ENCODE measurements around the gene TTYH3. TPM values are rescaled to one million over a fixed set of nuclear protein-coding genes. Genes with fewer than 3 reads are reported as not detected.

Gene TTYH3
- total RNA-seq, 2 donors from 2014 or later = 145 to 152 TPM

DNA sequence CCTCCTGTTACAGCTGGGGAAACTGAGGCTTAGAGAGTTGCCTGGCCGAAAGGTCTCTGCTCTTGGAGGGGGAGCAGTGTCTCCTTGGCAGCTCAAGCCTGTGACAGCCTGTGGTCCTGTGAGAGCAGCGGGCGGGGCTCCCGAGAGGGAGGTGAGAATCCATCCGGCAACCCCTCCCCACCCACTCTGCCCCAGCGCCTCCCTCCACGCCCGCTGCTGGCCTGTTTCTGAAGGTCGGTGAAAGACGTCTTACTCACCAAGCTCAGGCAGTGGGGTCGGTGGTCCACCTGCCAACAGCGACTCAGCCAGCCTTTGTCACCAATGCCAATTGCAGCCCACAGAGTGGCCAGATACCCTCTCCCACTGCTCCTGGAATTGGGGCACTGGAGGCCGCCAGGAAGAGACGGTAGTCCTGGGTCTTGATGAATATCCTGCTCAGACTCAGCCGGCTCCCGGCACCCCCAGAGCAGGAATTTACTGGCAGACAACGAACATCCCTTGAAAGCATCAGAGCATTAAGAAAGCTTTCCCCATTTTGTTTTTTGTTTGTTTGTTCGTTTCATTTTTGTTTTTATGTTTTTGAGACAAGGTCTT, 7.4 kb upstream of the TTYH3 start:
- TF ChIP-seq, protein P1, sequence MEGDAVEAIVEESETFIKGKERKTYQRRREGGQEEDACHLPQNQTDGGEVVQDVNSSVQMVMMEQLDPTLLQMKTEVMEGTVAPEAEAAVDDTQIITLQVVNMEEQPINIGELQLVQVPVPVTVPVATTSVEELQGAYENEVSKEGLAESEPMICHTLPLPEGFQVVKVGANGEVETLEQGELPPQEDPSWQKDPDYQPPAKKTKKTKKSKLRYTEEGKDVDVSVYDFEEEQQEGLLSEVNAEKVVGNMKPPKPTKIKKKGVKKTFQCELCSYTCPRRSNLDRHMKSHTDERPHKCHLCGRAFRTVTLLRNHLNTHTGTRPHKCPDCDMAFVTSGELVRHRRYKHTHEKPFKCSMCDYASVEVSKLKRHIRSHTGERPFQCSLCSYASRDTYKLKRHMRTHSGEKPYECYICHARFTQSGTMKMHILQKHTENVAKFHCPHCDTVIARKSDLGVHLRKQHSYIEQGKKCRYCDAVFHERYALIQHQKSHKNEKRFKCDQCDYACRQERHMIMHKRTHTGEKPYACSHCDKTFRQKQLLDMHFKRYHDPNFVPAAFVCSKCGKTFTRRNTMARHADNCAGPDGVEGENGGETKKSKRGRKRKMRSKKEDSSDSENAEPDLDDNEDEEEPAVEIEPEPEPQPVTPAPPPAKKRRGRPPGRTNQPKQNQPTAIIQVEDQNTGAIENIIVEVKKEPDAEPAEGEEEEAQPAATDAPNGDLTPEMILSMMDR (conservative IDR thresholded peaks at IDR 0.05) = no peak
- no peaks in the 10 kb centered on the region for H3K27me3 ChIP-seq (ENCODE audit: control insufficient read depth, insufficient read depth, low read length, poor library complexity, severe bottlenecking)
- no peak overlapping the region for H3K4me3 Mint-ChIP-seq

DNA sequence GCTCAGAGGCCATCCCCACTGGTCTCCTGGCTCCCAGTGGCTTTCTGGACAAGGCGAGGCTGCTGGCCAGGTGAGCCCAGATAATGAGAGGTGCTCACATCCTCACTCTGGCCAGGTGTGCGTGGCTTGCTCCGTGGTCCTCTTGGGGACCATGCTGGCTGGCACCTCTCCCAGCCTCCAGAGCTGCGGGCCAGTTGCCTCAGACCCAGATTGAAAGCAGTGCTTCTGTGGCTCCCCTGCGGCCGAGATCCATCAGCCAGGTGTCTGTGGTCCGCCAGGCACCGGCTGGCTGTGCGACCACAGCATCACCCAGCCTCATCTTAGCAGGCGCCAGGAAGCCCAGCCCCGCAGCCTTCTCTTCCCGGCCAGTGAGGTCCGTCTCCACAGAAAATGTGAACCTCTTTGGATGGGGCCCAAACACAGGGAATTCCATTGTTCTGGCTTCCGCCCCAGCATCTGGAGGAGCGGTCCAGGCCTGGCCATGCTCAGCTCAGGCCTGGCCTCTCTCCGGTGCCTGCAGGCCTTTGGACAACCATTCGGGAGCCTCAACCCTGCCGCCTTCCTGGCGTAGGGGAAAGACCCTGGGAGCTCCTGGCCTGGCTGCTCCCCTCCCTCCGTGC, 5.2 kb upstream of the TTYH3 start:
- no peak overlapping the region for H3K4me3 Mint-ChIP-seq
- no peak overlapping the region for H3K4me3 ChIP-seq (ENCODE audit: low read length)
- no peaks in the 10 kb centered on the region for H3K36me3 Mint-ChIP-seq (ENCODE audit: low read depth)
- TF ChIP-seq, protein P1 (conservative IDR thresholded peaks at IDR 0.05) = no peak
- H3K27ac ChIP-seq (ENCODE audit: low read depth, low read length) = no peak overlapping the region
- H3K27me3 ChIP-seq (ENCODE audit: control insufficient read depth, insufficient read depth, low read length, poor library complexity, severe bottlenecking) = no peaks in the 10 kb centered on the region
- H3K4me1 ChIP-seq (ENCODE audit: control insufficient read depth, insufficient read depth, low read length) = peaks cover 6% of the 10 kb centered on the region
- H3K9me3 Mint-ChIP-seq = peaks cover 2% of the 10 kb centered on the region
- 91 to 95% methylated on average over 13 to 20 of the region's 20 CpGs for WGBS, 2 experiments (ENCODE audit: insufficient coverage in 1 of 2, insufficient read length in 1 of 2)
- H3K27ac Mint-ChIP-seq = no peak overlapping the region
- H3K27me3 Mint-ChIP-seq (ENCODE audit: insufficient read depth) = no peaks in the 10 kb centered on the region
- no peaks in the 10 kb centered on the region for H3K36me3 ChIP-seq (ENCODE audit: control insufficient read depth, insufficient read depth, low read length)
- no peaks in the 10 kb centered on the region for H3K9me3 ChIP-seq (ENCODE audit: control insufficient read depth, low read length)
- no peak for DNase-seq
- H3K4me1 Mint-ChIP-seq = peaks cover 6% of the 10 kb centered on the region
- H3K9ac ChIP-seq (ENCODE audit: extremely low read depth, low read length, poor library complexity, severe bottlenecking) = no peak overlapping the region

More for the DNA sequence above, 7.4 kb upstream of the TTYH3 start:
- Histone ChIP-seq H3K27ac (ENCODE audit: low read depth, low read length) (no peak overlapping the region), H3K9me3 (ENCODE audit: control insufficient read depth, low read length) (no peaks in the 10 kb centered on the region), H3K9ac (ENCODE audit: extremely low read depth, low read length, poor library complexity, severe bottlenecking) (no peak overlapping the region), H3K4me3 (ENCODE audit: low read length) (no peak overlapping the region), H3K4me1 (ENCODE audit: control insufficient read depth, insufficient read depth, low read length) (peaks cover 6% of the 10 kb centered on the region), H3K36me3 (ENCODE audit: control insufficient read depth, insufficient read depth, low read length) (no peaks in the 10 kb centered on the region)
- H3K4me1 Mint-ChIP-seq = peaks cover 12% of the 10 kb centered on the region
- no peaks in the 10 kb centered on the region for H3K27me3 Mint-ChIP-seq (ENCODE audit: insufficient read depth)
- H3K36me3 Mint-ChIP-seq (ENCODE audit: low read depth) = no peaks in the 10 kb centered on the region
- 90 to 91% methylated on average over 11 to 18 of the region's 18 CpGs for WGBS, 2 experiments (ENCODE audit: insufficient coverage in 1 of 2, insufficient read length in 1 of 2)
- H3K9me3 Mint-ChIP-seq = peaks cover 2% of the 10 kb centered on the region
- no peak for DNase-seq
- H3K27ac Mint-ChIP-seq = no peak overlapping the region

DNA sequence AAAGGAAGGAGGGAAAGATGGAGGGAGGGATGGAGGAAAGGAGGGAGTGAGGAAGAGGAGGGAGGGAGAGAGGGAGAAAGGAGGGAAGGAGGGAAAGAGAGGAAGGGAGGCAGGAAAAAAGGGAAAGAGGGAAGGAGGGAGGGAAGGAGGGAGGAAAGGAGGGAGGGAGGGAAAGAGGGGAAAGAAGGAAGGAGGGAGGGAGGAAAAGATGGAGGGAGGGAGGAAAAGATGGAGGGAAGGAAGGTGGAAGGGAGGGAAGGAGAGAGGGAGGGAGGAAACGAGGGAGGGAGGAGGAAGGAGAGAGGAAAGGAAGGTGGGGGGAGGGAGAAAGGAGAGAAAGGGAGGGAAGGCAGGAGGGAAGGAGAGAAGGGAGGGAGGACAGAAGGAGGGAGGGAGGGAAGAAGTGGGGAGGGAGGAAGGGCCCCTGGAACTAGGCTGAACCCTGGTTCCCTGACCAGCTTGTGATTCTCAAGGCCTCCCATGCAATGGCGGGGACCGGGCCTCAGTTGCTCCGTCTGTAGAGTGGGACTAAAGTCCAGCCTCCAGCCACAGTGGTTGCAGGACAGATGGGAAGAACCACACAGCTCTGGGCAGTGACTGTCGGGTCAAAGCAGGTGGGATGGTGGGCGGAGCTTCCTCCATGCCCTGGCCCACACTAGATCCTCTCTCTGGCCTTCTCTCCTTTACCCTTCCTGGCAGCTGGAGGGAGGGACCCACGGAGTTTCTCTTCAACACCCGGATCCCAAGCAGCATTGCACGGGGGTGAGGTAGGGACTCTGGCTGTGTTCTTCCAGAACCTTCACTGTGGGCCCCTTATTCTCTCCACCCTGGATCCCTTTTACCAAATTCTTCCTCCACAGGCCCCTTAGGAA, 4.3 kb upstream of the TTYH3 start:
- TF ChIP-seq, protein P1 (conservative IDR thresholded peaks at IDR 0.05) = no peak
- H3K4me1 ChIP-seq (ENCODE audit: control insufficient read depth, insufficient read depth, low read length) = no peaks in the 10 kb centered on the region
- H3K36me3 ChIP-seq (ENCODE audit: control insufficient read depth, insufficient read depth, low read length) = no peaks in the 10 kb centered on the region
- no peaks in the 10 kb centered on the region for H3K9me3 ChIP-seq (ENCODE audit: control insufficient read depth, low read length)
- DNase-seq = no peak
- 82 to 91% methylated on average over 6 to 9 of the region's 9 CpGs for WGBS, 2 experiments (ENCODE audit: insufficient coverage in 1 of 2, insufficient read length in 1 of 2)
- no peak overlapping the region for H3K9ac ChIP-seq (ENCODE audit: extremely low read depth, low read length, poor library complexity, severe bottlenecking)
- no peaks in the 10 kb centered on the region for H3K27me3 ChIP-seq (ENCODE audit: control insufficient read depth, insufficient read depth, low read length, poor library complexity, severe bottlenecking)
- H3K27ac ChIP-seq (ENCODE audit: low read depth, low read length) = no peak overlapping the region
- no peaks in the 10 kb centered on the region for H3K27me3 Mint-ChIP-seq (ENCODE audit: insufficient read depth)
- no peak overlapping the region for H3K4me3 ChIP-seq (ENCODE audit: low read length)
- H3K4me3 Mint-ChIP-seq = no peak overlapping the region
- H3K9me3 Mint-ChIP-seq = peaks cover 2% of the 10 kb centered on the region
- H3K36me3 Mint-ChIP-seq (ENCODE audit: low read depth) = no peaks in the 10 kb centered on the region
- no peaks in the 10 kb centered on the region for H3K4me1 Mint-ChIP-seq
- H3K27ac Mint-ChIP-seq = no peak overlapping the region

All from endodermal cell (in vitro differentiated cells).